ENCODE data around the gene ANXA1. TPM values are rescaled to one million over a fixed set of nuclear protein-coding genes. Genes with fewer than 3 reads are reported as not detected.

ANXA1 gene
- total RNA-seq: 440 and 441 TPM in 2 replicates

GRCh38 chr9:73151653-73152542, at the start of gene ANXA1:
ANXA1 (plus strand) TSS chr9:73151865; CDS start chr9:73158536, 6,671 bp downstream.

Other genes with a start within 250 kb of the ANXA1 start
- 4.0 and 4.9 TPM in 2 replicates for gene ALDH1A1, start 198.8 kb upstream of the ANXA1 start, total RNA-seq